Measurements from ENCODE around the gene REEP5.
"Not testable (repeated sequence)": the region's sequence is repeated elsewhere in the genome, so short reads cannot be mapped to it uniquely, and the experiment has no call there.

The REEP5 gene

GRCh38 chr5:112860929-112861637, 60.9 kb downstream of the REEP5 start, which contains the start of gene SRP19:
Gene SRP19 (plus strand): TSS chr5:112861287. CDS start chr5:112861377, 90 bp downstream.
- in situ Hi-C loops (cut with HindIII; ENCODE audit: low sequenced_read_pairs), result loop anchor here (5.0 kb wide), 1 partner anchor 36 kb away; no protein-coding TSS in a partner anchor
- peak; percentile 96 for DNase-seq (ENCODE audit: low read depth)
- peak within 1 kb of the TSS; percentile 59 for H3K4me3 ChIP-seq (ENCODE audit: low read depth, low read length)
- no peak for TF ChIP-seq CTCF (IDR thresholded peaks at IDR 0.05; ENCODE audit: low read depth, low read length, missing control alignments)

- in situ Hi-C loops (cut with HindIII; ENCODE audit: low sequenced_read_pairs), result loop anchor here (5.0 kb wide), 1 partner anchor 37 kb away; no protein-coding TSS in a partner anchor
- peak overlapping the region; percentile 59 for H3K4me3 ChIP-seq (ENCODE audit: low read depth, low read length)
- DNase-seq (ENCODE audit: low read depth), result not testable (repeated sequence)
Measured at GRCh38 chr5:112860571-112860928, 61.5 kb downstream of the REEP5 start.

GRCh38 chr5:112857866-112858265, 64.2 kb downstream of the REEP5 start:
- no peak for TF ChIP-seq CTCF (IDR thresholded peaks at IDR 0.05; ENCODE audit: low read depth, low read length, missing control alignments)
- DNase-seq (ENCODE audit: low read depth), result no peak
- in situ Hi-C loops (cut with HindIII; ENCODE audit: low sequenced_read_pairs), result no loop called here
- no peak overlapping the region for H3K4me3 ChIP-seq (ENCODE audit: low read depth, low read length)

GRCh38 chr5:112854651-112855050, 67.4 kb downstream of the REEP5 start:
- in situ Hi-C loops (cut with HindIII; ENCODE audit: low sequenced_read_pairs), result no loop called here
- H3K4me3 ChIP-seq (ENCODE audit: low read depth, low read length), result no peak overlapping the region
- DNase-seq (ENCODE audit: low read depth), result no peak
- no peak for TF ChIP-seq CTCF (IDR thresholded peaks at IDR 0.05; ENCODE audit: low read depth, low read length, missing control alignments)

GRCh38 chr5:112849912-112850311, 72.1 kb downstream of the REEP5 start:
- in situ Hi-C loops (cut with HindIII; ENCODE audit: low sequenced_read_pairs), result no loop called here
- no peak for TF ChIP-seq CTCF (IDR thresholded peaks at IDR 0.05; ENCODE audit: low read depth, low read length, missing control alignments)
- DNase-seq (ENCODE audit: low read depth), result no peak
- no peak overlapping the region for H3K4me3 ChIP-seq (ENCODE audit: low read depth, low read length)

- peak; percentile 73 for TF ChIP-seq CTCF (IDR thresholded peaks at IDR 0.05; ENCODE audit: low read depth, low read length, missing control alignments)
- peak; percentile 55 for DNase-seq (ENCODE audit: low read depth)
- H3K4me3 ChIP-seq (ENCODE audit: low read depth, low read length), result no peak overlapping the region
- in situ Hi-C loops (cut with HindIII; ENCODE audit: low sequenced_read_pairs), result no loop called here
Measured at GRCh38 chr5:112848116-112848811, 73.8 kb downstream of the REEP5 start.

- in situ Hi-C loops (cut with HindIII; ENCODE audit: low sequenced_read_pairs), result no loop called here
- H3K4me3 ChIP-seq (ENCODE audit: low read depth, low read length), result no peak overlapping the region
- TF ChIP-seq CTCF (IDR thresholded peaks at IDR 0.05; ENCODE audit: low read depth, low read length, missing control alignments), result no peak
- DNase-seq (ENCODE audit: low read depth), result no peak
Measured at GRCh38 chr5:112847306-112847705, 74.7 kb downstream of the REEP5 start.
